ENCODE results near the gene LTBP1. TPM values are rescaled to one million over a fixed set of nuclear protein-coding genes. Genes with fewer than 3 reads are reported as not detected.

The LTBP1 gene
- total and polyA plus RNA-seq, 11 donors: 23.5 to 150 (median 102) TPM

DNA sequence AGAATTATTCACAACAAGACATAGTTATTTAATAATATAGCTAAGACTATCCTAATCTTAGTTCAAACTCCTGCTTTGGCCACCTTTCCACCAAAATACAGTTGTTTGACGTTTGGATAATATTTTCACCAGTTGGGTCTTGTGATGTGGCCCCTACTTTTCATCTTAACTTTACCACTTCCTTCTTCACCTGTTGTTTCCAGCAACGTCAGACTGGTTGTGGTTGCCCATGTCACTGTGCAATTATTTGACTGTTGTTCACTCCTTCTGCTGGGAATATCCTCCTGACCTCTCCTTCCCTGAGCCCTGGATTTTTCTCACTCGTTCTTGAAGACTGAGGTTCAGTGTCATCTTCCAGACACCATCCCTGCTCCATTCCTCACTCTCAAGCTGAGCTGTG, 397.5 kb downstream of the LTBP1 start:
- Histone ChIP-seq H3K4me1 (peaks cover 0 to 13% (median 6%) of the 10 kb centered on the region in 12 donors), H3K4me3 (no peak overlapping the region), H3K27me3 (no peaks in the 10 kb centered on the region), H3K27ac (no peak overlapping the region), H3K36me3 (peaks cover 0 to 46% (median 0%) of the 10 kb centered on the region in 9 donors), H3K9me3 (no peaks in the 10 kb centered on the region)
- intact Hi-C loops (cut with DNase I): no loop called here
- ATAC-seq: no peak
- DNase-seq: no peak
- WGBS, 4 donors: 89 to 92% (median 90%) methylated on average over 3 of the region's 3 CpGs
- TF ChIP-seq POLR2A (IDR thresholded peaks at IDR 0.05): no peak
- TF ChIP-seq, protein P1, sequence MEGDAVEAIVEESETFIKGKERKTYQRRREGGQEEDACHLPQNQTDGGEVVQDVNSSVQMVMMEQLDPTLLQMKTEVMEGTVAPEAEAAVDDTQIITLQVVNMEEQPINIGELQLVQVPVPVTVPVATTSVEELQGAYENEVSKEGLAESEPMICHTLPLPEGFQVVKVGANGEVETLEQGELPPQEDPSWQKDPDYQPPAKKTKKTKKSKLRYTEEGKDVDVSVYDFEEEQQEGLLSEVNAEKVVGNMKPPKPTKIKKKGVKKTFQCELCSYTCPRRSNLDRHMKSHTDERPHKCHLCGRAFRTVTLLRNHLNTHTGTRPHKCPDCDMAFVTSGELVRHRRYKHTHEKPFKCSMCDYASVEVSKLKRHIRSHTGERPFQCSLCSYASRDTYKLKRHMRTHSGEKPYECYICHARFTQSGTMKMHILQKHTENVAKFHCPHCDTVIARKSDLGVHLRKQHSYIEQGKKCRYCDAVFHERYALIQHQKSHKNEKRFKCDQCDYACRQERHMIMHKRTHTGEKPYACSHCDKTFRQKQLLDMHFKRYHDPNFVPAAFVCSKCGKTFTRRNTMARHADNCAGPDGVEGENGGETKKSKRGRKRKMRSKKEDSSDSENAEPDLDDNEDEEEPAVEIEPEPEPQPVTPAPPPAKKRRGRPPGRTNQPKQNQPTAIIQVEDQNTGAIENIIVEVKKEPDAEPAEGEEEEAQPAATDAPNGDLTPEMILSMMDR (IDR thresholded peaks at IDR 0.05): no peak

DNA sequence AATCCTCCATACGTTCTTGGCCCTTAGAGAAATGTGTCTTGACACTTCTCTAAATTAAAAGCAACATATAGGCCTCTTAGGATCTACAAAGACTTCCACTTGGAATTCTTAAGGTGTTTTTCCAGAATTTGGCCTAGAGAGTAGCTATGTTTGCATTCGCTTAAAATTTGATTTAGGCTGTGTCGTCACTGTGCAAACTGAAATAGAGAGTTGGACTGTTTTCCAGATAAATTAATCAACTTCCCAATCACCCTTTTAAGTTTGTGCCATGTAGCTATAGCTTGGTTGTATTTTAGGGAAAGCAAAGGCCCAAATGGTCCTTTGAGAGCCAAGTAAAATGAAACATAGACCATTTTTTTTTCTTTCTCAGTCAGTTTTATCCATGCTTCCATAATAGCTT, 401.1 kb downstream of the LTBP1 start:
- Histone ChIP-seq H3K36me3 (peaks cover 0 to 72% (median 7%) of the 10 kb centered on the region in 9 donors), H3K9me3 (no peaks in the 10 kb centered on the region), H3K4me3 (no peak overlapping the region), H3K27ac (no peak overlapping the region), H3K4me1 (peaks cover 0 to 6% (median 0%) of the 10 kb centered on the region in 12 donors), H3K27me3 (no peaks in the 10 kb centered on the region)
- intact Hi-C loops (cut with DNase I): no loop called here
- WGBS, 4 donors: 80 to 98% (median 95%) methylated on average over 3 of the region's 3 CpGs
- DNase-seq: no peak
- ATAC-seq: no peak
- TF ChIP-seq POLR2A (IDR thresholded peaks at IDR 0.05): no peak
- TF ChIP-seq, protein P1 (IDR thresholded peaks at IDR 0.05): no peak

DNA sequence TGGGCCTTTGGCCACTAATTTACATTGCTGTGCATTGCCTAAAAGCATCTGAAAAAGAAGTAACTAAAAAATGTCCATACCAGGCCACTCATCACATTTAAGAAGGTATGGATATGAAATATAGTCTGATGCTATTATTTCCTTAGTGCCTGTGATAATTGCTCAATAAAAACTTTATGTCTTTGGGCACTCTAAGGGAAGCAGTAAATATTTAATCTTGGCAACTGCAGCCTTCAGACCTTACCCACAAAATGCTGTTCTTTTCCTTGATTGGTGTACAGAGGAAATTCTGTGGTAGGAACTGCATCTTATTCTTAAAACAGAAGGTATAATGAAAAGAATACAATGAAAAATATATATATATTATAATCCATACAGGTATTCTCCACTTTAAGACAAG, 403.9 kb downstream of the LTBP1 start:
- H3K9me3 ChIP-seq: peaks cover 0 to 4% (median 0%) of the 10 kb centered on the region in 12 donors
- ATAC-seq (no peak), DNase-seq (no peak)
- no peak overlapping the region for H3K27ac ChIP-seq
- H3K36me3 ChIP-seq: peaks cover 0 to 77% (median 14%) of the 10 kb centered on the region in 9 donors
- TF ChIP-seq, protein P1 (IDR thresholded peaks at IDR 0.05): no peak
- no peak for TF ChIP-seq POLR2A (IDR thresholded peaks at IDR 0.05)
- intact Hi-C loops (cut with DNase I): no loop called here
- peaks cover 0 to 6% (median 0%) of the 10 kb centered on the region in 12 donors for H3K4me1 ChIP-seq
- no peak overlapping the region for H3K4me3 ChIP-seq
- no peaks in the 10 kb centered on the region for H3K27me3 ChIP-seq

DNA sequence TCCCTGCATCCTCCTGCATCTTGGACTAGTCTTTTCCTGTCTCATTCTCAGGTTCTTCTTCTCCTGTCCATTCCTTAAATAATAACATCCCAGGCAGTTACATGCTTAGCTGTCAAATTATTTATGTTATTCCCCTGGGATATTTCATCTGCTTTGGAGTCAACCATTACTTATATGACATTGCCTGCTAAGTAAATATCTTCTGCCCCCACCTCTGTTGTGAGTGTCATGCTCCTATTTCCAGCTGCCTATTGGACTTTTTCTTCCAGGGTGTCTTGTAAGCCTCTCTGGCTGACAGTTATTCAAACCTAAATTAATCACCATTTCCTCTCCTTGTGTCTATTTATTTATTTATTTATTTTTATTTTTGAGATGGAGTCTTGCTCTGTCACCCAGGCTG, 405.0 kb downstream of the LTBP1 start:
- no peak for TF ChIP-seq POLR2A (IDR thresholded peaks at IDR 0.05)
- TF ChIP-seq, protein P1 (IDR thresholded peaks at IDR 0.05): no peak
- no peak for DNase-seq
- H3K27me3 ChIP-seq: no peaks in the 10 kb centered on the region
- H3K4me3 ChIP-seq: no peak overlapping the region
- intact Hi-C loops (cut with DNase I): no loop called here
- no peak overlapping the region for H3K27ac ChIP-seq
- H3K4me1 ChIP-seq: peaks cover 0 to 6% (median 0%) of the 10 kb centered on the region in 12 donors
- ATAC-seq: no peak
- peaks cover 0 to 12% (median 0%) of the 10 kb centered on the region in 12 donors for H3K9me3 ChIP-seq
- peaks cover 0 to 82% (median 14%) of the 10 kb centered on the region in 9 donors for H3K36me3 ChIP-seq
